ENCODE measurements around the gene MVK. TPM values are rescaled to one million over a fixed set of nuclear protein-coding genes. Genes with fewer than 3 reads are reported as not detected.

MVK gene
- total and polyA plus RNA-seq, 4 donors: 22.4 to 62.7 (median 37.2) TPM

- WGBS, 2 donors: 91 to 92% methylated on average over 10 of the region's 10 CpGs
- no peak for DNase-seq
- H3K36me3 ChIP-seq (ENCODE audit: control insufficient read depth in 4 of 4, insufficient read depth in 4 of 4, low read length in 4 of 4): peaks cover 0 to 12% (median under 1%) of the 10 kb centered on the region in 4 donors
- H3K27me3 ChIP-seq (ENCODE audit: control insufficient read depth in 3 of 3, insufficient read depth in 3 of 3, low read length in 2 of 3): peaks cover 0 to 13% (median 2%) of the 10 kb centered on the region in 3 donors
- no peaks in the 10 kb centered on the region for H3K9me3 ChIP-seq (ENCODE audit: control insufficient read depth in 4 of 4, insufficient read depth in 3 of 4, low read length in 3 of 4)
- H3K9ac ChIP-seq (ENCODE audit: insufficient read depth in 1 of 2, low read length in 2 of 2): no peak overlapping the region
- H3K4me1 ChIP-seq (ENCODE audit: control insufficient read depth in 5 of 5, insufficient read depth in 5 of 5, low read length in 5 of 5): peaks cover 0 to 2% (median 0%) of the 10 kb centered on the region in 5 donors
- H3K27ac ChIP-seq (ENCODE audit: low read depth in 1 of 2, low read length in 1 of 2): no peak overlapping the region
- TF ChIP-seq, protein P1, sequence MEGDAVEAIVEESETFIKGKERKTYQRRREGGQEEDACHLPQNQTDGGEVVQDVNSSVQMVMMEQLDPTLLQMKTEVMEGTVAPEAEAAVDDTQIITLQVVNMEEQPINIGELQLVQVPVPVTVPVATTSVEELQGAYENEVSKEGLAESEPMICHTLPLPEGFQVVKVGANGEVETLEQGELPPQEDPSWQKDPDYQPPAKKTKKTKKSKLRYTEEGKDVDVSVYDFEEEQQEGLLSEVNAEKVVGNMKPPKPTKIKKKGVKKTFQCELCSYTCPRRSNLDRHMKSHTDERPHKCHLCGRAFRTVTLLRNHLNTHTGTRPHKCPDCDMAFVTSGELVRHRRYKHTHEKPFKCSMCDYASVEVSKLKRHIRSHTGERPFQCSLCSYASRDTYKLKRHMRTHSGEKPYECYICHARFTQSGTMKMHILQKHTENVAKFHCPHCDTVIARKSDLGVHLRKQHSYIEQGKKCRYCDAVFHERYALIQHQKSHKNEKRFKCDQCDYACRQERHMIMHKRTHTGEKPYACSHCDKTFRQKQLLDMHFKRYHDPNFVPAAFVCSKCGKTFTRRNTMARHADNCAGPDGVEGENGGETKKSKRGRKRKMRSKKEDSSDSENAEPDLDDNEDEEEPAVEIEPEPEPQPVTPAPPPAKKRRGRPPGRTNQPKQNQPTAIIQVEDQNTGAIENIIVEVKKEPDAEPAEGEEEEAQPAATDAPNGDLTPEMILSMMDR (IDR thresholded peaks at IDR 0.05; ENCODE audit: control extremely low read depth, extremely low read depth): no peak
- no peak overlapping the region for H3K4me3 ChIP-seq
- no peak for ATAC-seq (ENCODE audit: insufficient read depth, low FRiP score)
These were observed 16.4 kb upstream of the MVK start for GRCh38 chr12:109557200-109557599.

- no peak for ATAC-seq (ENCODE audit: insufficient read depth, low FRiP score)
- WGBS, 2 donors: 79 to 84% methylated on average over 12 of the region's 12 CpGs
- H3K27ac ChIP-seq (ENCODE audit: low read depth in 1 of 2, low read length in 1 of 2): no peak overlapping the region
- peaks cover 0 to 12% (median 2%) of the 10 kb centered on the region in 3 donors for H3K27me3 ChIP-seq (ENCODE audit: control insufficient read depth in 3 of 3, insufficient read depth in 3 of 3, low read length in 2 of 3)
- DNase-seq: no peak
- H3K9me3 ChIP-seq (ENCODE audit: control insufficient read depth in 4 of 4, insufficient read depth in 3 of 4, low read length in 3 of 4): peaks cover 0 to 1% (median 0%) of the 10 kb centered on the region in 4 donors
- H3K4me1 ChIP-seq (ENCODE audit: control insufficient read depth in 5 of 5, insufficient read depth in 5 of 5, low read length in 5 of 5): peaks cover 0 to 2% (median 0%) of the 10 kb centered on the region in 5 donors
- H3K9ac ChIP-seq (ENCODE audit: insufficient read depth in 1 of 2, low read length in 2 of 2): no peak overlapping the region
- H3K4me3 ChIP-seq: no peak overlapping the region
- TF ChIP-seq, protein P1 (IDR thresholded peaks at IDR 0.05; ENCODE audit: control extremely low read depth, extremely low read depth): no peak
- peaks cover 0 to 17% (median 3%) of the 10 kb centered on the region in 4 donors for H3K36me3 ChIP-seq (ENCODE audit: control insufficient read depth in 4 of 4, insufficient read depth in 4 of 4, low read length in 4 of 4)
These were observed 15.8 kb upstream of the MVK start for GRCh38 chr12:109557805-109558204.

DNA sequence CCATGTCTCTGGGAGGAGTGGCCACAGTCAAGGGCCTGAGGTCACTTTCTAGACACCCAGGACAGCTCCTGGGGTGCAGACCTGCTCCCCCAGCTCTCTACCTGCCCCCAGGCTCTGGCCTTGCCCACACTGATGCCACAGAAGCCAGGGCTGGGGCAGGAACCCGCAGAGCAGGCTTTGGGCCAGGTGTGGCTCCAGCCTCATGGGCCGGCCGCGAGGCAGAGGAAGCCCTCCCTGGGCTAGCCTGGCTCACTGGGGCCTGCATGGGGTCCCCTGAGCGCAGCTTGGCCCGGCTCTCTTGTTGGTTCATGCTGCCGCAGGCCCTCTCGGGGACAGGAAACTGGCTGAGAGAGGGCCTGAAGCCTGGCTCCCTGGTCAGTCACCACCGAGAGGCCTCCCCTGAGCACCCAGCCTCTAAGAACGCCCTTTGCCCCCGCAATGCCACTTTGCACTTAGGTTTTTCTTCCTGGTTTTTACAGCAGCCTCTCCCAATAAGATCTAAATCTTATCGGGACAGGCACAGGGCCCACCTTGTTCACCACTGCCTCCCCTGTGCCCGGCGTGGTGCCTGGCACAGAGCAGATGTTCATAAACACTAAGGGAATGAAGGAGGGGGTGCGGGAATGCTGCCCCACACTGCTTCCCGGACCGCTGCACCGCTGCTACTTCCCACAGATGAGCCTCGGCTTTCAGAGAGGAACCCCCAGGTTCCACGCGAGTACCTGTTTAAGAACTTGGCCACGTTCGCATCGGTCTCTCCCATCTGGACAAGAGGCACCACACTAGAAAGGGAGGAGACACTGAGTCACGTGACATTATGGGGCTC lies 15.0 kb upstream of the MVK start:
- Histone ChIP-seq H3K9me3 (ENCODE audit: control insufficient read depth in 4 of 4, insufficient read depth in 3 of 4, low read length in 3 of 4) (peaks cover 0 to 1% (median 0%) of the 10 kb centered on the region in 4 donors), H3K9ac (ENCODE audit: insufficient read depth in 1 of 2, low read length in 2 of 2) (no peak overlapping the region), H3K4me1 (ENCODE audit: control insufficient read depth in 5 of 5, insufficient read depth in 5 of 5, low read length in 5 of 5) (no peaks in the 10 kb centered on the region), H3K36me3 (ENCODE audit: control insufficient read depth in 4 of 4, insufficient read depth in 4 of 4, low read length in 4 of 4) (peaks cover 0 to 22% (median 6%) of the 10 kb centered on the region in 4 donors), H3K27ac (ENCODE audit: low read depth in 1 of 2, low read length in 1 of 2) (no peak overlapping the region), H3K4me3 (no peak overlapping the region), H3K27me3 (ENCODE audit: control insufficient read depth in 3 of 3, insufficient read depth in 3 of 3, low read length in 2 of 3) (peaks cover 0 to 6% (median 2%) of the 10 kb centered on the region in 3 donors)
- DNase-seq (no peak), ATAC-seq (ENCODE audit: insufficient read depth, low FRiP score) (no peak)
- 95% methylated on average over 24 to 25 of the region's 25 CpGs for WGBS, 2 donors
- TF ChIP-seq, protein P1 (IDR thresholded peaks at IDR 0.05; ENCODE audit: control extremely low read depth, extremely low read depth): no peak
